GM23338 (cell line): ENCODE measurements around the gene LEP.

ENCODE experiments used
- EZH2 ChIP-seq: fragments of 200-600 bp; sonication (generic); IDR thresholded peaks from one replicate; pipeline ENCODE4 v1.8.0; 2017; ENCODE audit warnings: antibody characterized with exemption, mild to moderate bottlenecking, low read depth; ENCODE audit not compliant: unreplicated experiment
- POLR2AphosphoS5 ChIP-seq: IDR thresholded peaks from 2 replicates; pipeline ENCODE4 v1.6.1; 2016; ENCODE audit warnings: antibody characterized with exemption, low read depth

DNA sequence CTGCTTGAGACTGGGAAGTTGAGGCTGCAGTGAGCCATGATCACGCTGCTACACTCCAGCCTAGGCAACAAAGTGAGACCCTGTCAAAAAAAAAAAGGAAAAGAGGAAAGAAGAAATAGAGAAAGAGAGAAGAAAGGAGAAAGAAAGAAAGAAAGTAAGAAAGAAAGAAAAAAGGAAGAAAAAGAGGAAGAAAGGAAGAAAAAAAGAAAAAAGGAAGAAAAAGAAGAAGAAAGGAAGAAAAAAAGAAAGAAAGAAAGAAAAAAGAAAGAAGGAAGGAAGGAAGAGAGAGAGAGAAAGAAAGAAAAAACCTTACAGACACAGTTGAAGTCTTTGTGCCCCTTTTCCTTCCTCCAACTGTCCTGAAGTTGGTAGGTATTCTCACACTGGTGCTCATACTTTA is 26.6 kb upstream of the LEP start:
- TF ChIP-seq EZH2 (no peak), POLR2AphosphoS5 (no peak)
